Neural cell (in vitro differentiated cells): ENCODE measurements around the gene CD2.
A peak's percentile ranks its signal among the peaks of the same experiment; 100 is the strongest.

Source experiments
- EP300 ChIP-seq: fragments of 450-650 bp; conservative IDR thresholded peaks from 2 replicates; pipeline ENCODE4 v1.6.1; 2014; ENCODE audit warnings: antibody characterized with exemption, mild to moderate bottlenecking, moderate library complexity; ENCODE audit not compliant: poor library complexity, severe bottlenecking
- EZH2 ChIP-seq: fragments of 200-600, 300-800 bp; shearing (Covaris generic), sonication (generic); IDR thresholded peaks from 2 replicates; pipeline ENCODE4 v1.6.1; 2014; ENCODE audit warnings: antibody characterized with exemption, low read length, borderline replicate concordance, mild to moderate bottlenecking; ENCODE audit not compliant: insufficient read depth, poor library complexity, severe bottlenecking
- MXI1 ChIP-seq: fragments of 450-650 bp; conservative IDR thresholded peaks from 2 replicates; pipeline ENCODE4 v1.6.1; 2014; ENCODE audit warnings: antibody characterized with exemption, mild to moderate bottlenecking; ENCODE audit not compliant: poor library complexity, severe bottlenecking
- POLR2AphosphoS5 ChIP-seq: IDR thresholded peaks from 2 replicates; pipeline ENCODE4 v1.6.1; 2012
- RAD21 ChIP-seq: fragments of 450-650 bp; conservative IDR thresholded peaks from 2 replicates; pipeline ENCODE4 v1.6.1; 2014; ENCODE audit warnings: antibody characterized with exemption, mild to moderate bottlenecking, moderate library complexity
- SMC3 ChIP-seq: fragments of 450-650 bp; conservative IDR thresholded peaks from 2 replicates; pipeline ENCODE4 v1.6.1; 2014; ENCODE audit warnings: antibody characterized with exemption, mild to moderate bottlenecking, moderate library complexity; ENCODE audit not compliant: poor library complexity
- TAF1 ChIP-seq: IDR thresholded peaks from 2 replicates; pipeline ENCODE4 v1.6.1; 2012; ENCODE audit warnings: low read depth
- TF ChIP-seq, protein P1 (sequence below): fragments of 450-650 bp; IDR thresholded peaks from 2 replicates; pipeline ENCODE4 v1.5.1; 2014; ENCODE audit warnings: antibody characterized with exemption, mild to moderate bottlenecking, moderate library complexity; ENCODE audit not compliant: poor library complexity, severe bottlenecking
- TF ChIP-seq, protein P2 (sequence below): IDR thresholded peaks from 2 replicates; pipeline ENCODE4 v1.6.1; 2012; ENCODE audit warnings: borderline replicate concordance

DNA sequence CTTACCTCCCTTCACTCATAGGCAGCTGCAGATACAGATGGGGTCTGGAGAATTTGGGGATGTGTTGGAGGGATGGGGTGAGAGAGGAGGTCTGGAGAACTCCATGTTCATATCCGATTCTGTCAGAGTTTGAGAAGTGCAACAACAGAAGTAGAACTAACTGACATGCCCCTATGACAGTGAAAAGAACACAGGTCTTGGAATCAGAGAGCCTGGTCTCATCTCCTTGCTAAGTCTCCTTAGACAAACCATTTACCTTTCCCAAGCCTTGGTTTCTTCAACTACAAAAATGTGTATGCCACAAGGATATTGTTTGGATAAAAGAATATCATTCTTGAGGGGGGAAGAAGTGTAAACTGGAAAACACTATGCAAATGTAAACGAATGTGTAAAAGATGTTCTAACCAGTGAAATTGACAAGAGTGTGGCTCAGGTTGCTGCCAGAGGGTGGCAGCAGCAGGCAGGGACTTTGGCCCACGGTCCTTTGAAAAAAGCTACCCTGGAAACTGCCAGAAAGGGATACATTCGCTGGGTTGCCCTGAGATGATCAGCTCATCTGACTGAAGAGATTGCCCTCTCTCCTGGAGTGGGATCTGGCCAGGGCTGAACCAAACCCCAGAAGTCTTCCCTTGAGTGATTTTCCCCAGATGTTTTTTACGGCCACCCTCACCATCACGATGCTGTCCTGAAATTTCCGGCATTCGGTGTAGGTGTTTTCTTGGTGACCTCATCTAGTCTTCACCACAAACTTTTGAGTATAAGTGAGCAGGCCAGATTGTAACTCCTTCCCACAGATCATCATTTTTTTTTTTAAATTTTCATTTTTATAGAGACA is 17.0 kb upstream of the CD2 start:
- TF ChIP-seq EP300, result no peak
- TF ChIP-seq, protein P1, sequence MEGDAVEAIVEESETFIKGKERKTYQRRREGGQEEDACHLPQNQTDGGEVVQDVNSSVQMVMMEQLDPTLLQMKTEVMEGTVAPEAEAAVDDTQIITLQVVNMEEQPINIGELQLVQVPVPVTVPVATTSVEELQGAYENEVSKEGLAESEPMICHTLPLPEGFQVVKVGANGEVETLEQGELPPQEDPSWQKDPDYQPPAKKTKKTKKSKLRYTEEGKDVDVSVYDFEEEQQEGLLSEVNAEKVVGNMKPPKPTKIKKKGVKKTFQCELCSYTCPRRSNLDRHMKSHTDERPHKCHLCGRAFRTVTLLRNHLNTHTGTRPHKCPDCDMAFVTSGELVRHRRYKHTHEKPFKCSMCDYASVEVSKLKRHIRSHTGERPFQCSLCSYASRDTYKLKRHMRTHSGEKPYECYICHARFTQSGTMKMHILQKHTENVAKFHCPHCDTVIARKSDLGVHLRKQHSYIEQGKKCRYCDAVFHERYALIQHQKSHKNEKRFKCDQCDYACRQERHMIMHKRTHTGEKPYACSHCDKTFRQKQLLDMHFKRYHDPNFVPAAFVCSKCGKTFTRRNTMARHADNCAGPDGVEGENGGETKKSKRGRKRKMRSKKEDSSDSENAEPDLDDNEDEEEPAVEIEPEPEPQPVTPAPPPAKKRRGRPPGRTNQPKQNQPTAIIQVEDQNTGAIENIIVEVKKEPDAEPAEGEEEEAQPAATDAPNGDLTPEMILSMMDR, result peak; percentile 89
- peak; percentile 94 for TF ChIP-seq RAD21
- TF ChIP-seq EZH2, result no peak
- TF ChIP-seq SMC3, result peak; percentile 96
- no peak for TF ChIP-seq TAF1
- TF ChIP-seq, protein P2, sequence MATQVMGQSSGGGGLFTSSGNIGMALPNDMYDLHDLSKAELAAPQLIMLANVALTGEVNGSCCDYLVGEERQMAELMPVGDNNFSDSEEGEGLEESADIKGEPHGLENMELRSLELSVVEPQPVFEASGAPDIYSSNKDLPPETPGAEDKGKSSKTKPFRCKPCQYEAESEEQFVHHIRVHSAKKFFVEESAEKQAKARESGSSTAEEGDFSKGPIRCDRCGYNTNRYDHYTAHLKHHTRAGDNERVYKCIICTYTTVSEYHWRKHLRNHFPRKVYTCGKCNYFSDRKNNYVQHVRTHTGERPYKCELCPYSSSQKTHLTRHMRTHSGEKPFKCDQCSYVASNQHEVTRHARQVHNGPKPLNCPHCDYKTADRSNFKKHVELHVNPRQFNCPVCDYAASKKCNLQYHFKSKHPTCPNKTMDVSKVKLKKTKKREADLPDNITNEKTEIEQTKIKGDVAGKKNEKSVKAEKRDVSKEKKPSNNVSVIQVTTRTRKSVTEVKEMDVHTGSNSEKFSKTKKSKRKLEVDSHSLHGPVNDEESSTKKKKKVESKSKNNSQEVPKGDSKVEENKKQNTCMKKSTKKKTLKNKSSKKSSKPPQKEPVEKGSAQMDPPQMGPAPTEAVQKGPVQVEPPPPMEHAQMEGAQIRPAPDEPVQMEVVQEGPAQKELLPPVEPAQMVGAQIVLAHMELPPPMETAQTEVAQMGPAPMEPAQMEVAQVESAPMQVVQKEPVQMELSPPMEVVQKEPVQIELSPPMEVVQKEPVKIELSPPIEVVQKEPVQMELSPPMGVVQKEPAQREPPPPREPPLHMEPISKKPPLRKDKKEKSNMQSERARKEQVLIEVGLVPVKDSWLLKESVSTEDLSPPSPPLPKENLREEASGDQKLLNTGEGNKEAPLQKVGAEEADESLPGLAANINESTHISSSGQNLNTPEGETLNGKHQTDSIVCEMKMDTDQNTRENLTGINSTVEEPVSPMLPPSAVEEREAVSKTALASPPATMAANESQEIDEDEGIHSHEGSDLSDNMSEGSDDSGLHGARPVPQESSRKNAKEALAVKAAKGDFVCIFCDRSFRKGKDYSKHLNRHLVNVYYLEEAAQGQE, result no peak
- TF ChIP-seq POLR2AphosphoS5, result no peak
- TF ChIP-seq MXI1, result no peak
